ENCODE data around the gene TSHZ2. TPM values are rescaled to one million over a fixed set of nuclear protein-coding genes. Genes with fewer than 3 reads are reported as not detected.

TSHZ2 gene
- total and polyA plus RNA-seq, 2 of the 4 experiments (the other 2 are of a cell fraction), result under 0.01 to 0.02 TPM

DNA sequence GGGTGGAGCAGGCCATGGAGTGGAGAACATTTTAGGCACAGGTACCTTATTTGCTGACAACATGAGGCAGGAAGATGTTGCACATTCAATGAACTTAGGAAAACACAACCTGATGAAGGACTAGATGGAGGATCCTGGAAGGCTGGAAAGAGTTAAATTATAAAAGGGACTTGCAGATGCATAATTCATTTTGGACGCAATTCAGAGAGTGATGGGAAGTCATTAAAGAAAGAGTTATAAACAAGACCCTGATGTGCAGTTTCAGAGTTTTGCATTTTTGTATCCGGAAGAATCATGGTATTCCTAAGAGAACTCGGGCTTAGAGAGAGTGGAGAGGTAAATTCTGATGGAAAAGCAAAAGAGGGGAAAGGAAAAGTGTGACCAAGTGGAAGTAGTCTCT lies 104.5 kb downstream of the TSHZ2 start:
- DNase-seq, result no peak
- H3K27ac ChIP-seq (ENCODE audit: insufficient read depth, low read length), result no peak overlapping the region
- CTCF ChIA-PET, result no interaction called here
- in situ Hi-C loops (cut with MboI; ENCODE audit: low sequenced_read_pairs), result no loop called here
- no peak overlapping the region for H4K91ac ChIP-seq (ENCODE audit: insufficient read depth, low read depth, low read length)
- no peaks in the 10 kb centered on the region for H4K20me1 ChIP-seq (ENCODE audit: insufficient read depth, low read length)
- TF ChIP-seq RFX5 (IDR thresholded peaks at IDR 0.05; ENCODE audit: low read depth, low read length) (no peak), CHD1 (IDR thresholded peaks at IDR 0.05; ENCODE audit: low read depth, low read length) (no peak), SMC3 (IDR thresholded peaks at IDR 0.05; ENCODE audit: low read depth, low read length) (no peak), ELK1 (IDR thresholded peaks at IDR 0.05; ENCODE audit: borderline replicate concordance, low read depth, low read length) (no peak), MAFK (IDR thresholded peaks at IDR 0.05; ENCODE audit: low read depth, low read length) (no peak), FOS (IDR thresholded peaks at IDR 0.05; ENCODE audit: low read depth, low read length) (no peak), POLR2A (IDR thresholded peaks at IDR 0.05; ENCODE audit: low read depth, low read length) (no peak), MXI1 (IDR thresholded peaks at IDR 0.05; ENCODE audit: borderline replicate concordance, low read depth, low read length) (no peak), RCOR1 (IDR thresholded peaks at IDR 0.05; ENCODE audit: insufficient replicate concordance, low read length) (no peak), CTCF (conservative IDR thresholded peaks at IDR 0.05; ENCODE audit: low read depth, low read length) (no peak), NFE2L2 (IDR thresholded peaks at IDR 0.05; ENCODE audit: low read depth, low read length) (no peak), CEBPB (IDR thresholded peaks at IDR 0.05; ENCODE audit: low read depth, low read length) (no peak), MAZ (IDR thresholded peaks at IDR 0.05; ENCODE audit: borderline replicate concordance, low read depth, low read length) (no peak), BHLHE40 (IDR thresholded peaks at IDR 0.05; ENCODE audit: low read depth, low read length) (no peak), USF2 (IDR thresholded peaks at IDR 0.05; ENCODE audit: low read depth, low read length) (no peak)
- POLR2A ChIA-PET (ENCODE audit: unreplicated experiment), result no interaction called here
- H2AK5ac ChIP-seq (ENCODE audit: low read depth, low read length), result no peak overlapping the region
- no peak for ATAC-seq (ENCODE audit: low read depth)
- H4K8ac ChIP-seq (ENCODE audit: low read depth in 2 of 2, low read length in 2 of 2), result no peak overlapping the region
- no peak overlapping the region for H3K14ac ChIP-seq (replicated peaks; ENCODE audit: low read depth, low read length)
- no peaks in the 10 kb centered on the region for H3K9me3 ChIP-seq (ENCODE audit: control insufficient read depth, insufficient read depth, low read length)
- no peak overlapping the region for H2AK9ac ChIP-seq (replicated peaks; ENCODE audit: low read depth, low read length, poor library complexity)
- H3K18ac ChIP-seq (ENCODE audit: low read depth, low read length), result no peak overlapping the region
- no peak overlapping the region for H2BK5ac ChIP-seq (ENCODE audit: low read depth, low read length, poor library complexity, severe bottlenecking)
- H3K4me3 ChIP-seq (ENCODE audit: insufficient read depth, low read depth, low read length), result no peak overlapping the region
- no TSS peak for BruUV-seq (replicated peaks)
- no peak overlapping the region for H2BK120ac ChIP-seq (ENCODE audit: low read depth, low read length)
- H2BK20ac ChIP-seq (ENCODE audit: low read depth, low read length), result no peak overlapping the region
- no peaks in the 10 kb centered on the region for H3K4me1 ChIP-seq (ENCODE audit: control insufficient read depth, insufficient read depth, low read length)
- no peaks in the 10 kb centered on the region for H3K79me1 ChIP-seq (ENCODE audit: low read depth in 1 of 2, low read length in 2 of 2)
- no peak overlapping the region for H3K23ac ChIP-seq (ENCODE audit: low read depth, low read length)
- dilution Hi-C loops (cut with HindIII; ENCODE audit: low sequenced_read_pairs, unreplicated experiment), result no loop called here
- H3K4ac ChIP-seq (ENCODE audit: low read depth, low read length), result no peak overlapping the region
- WGBS, 2 experiments (ENCODE audit: extremely low coverage in 2 of 2, insufficient read length in 1 of 2), result 60% methylated on average over 3 of the region's 3 CpGs; no CpG with 5 or more reads in 1 of the 2 experiments
- H3K9ac ChIP-seq (ENCODE audit: low read depth, low read length), result no peak overlapping the region
- no peak overlapping the region for H2BK15ac ChIP-seq (ENCODE audit: low read depth, low read length)
- no peak overlapping the region for H4K5ac ChIP-seq (ENCODE audit: low read depth, low read length)
- intact Hi-C loops (cut with micrococcal nuclease), result no loop called here
- no peaks in the 10 kb centered on the region; the same call in 1 of the 2 replicates for H3K9me1 ChIP-seq (ENCODE audit: insufficient read depth, low read length)
- no peak overlapping the region for H2AFZ ChIP-seq (replicated peaks; ENCODE audit: low read length, poor library complexity)
- no peaks in the 10 kb centered on the region for H3K27me3 ChIP-seq (ENCODE audit: control insufficient read depth, insufficient read depth, low read length)
- no peaks in the 10 kb centered on the region for H3K36me3 ChIP-seq (ENCODE audit: control insufficient read depth, insufficient read depth, low read length)
- H3K56ac ChIP-seq (ENCODE audit: extremely low read depth, insufficient read depth, low read length), result no peak overlapping the region
- no peak overlapping the region for H3K4me2 ChIP-seq (ENCODE audit: low read depth, low read length)

Data from IMR-90 (cell line).